T-helper 22 cell (primary cell): ENCODE results near the gene MPC2.
"Not testable (repeated sequence)": the region's sequence is repeated elsewhere in the genome, so short reads cannot be mapped to it uniquely, and the experiment has no call there.

Source experiments
- DNase-seq: peaks from one replicate; pipeline ENCODE4 v3.0.0-alpha.2; 2020; ENCODE audit warnings: low read depth

The MPC2 gene

DNA sequence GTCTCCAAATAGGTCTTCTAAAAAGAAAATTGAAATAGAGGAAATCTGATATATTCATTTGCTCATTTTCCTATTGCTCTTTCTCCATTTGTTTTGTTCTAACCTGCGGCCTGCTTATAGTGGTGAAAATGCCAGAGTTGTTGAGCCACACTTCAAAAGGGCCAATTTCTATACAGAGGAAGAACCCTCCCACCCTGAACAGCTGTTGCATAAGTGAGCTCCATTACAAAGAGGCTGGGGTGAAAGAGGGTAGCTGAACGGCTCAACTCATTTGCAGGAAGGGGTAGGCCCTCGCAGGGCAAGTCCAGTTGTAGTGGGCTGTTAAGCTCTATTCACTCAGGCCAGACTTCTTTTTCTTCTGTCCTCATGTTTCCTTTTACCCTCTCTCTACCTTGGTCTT lies 31.7 kb downstream of the MPC2 start:
- no peak for DNase-seq

DNA sequence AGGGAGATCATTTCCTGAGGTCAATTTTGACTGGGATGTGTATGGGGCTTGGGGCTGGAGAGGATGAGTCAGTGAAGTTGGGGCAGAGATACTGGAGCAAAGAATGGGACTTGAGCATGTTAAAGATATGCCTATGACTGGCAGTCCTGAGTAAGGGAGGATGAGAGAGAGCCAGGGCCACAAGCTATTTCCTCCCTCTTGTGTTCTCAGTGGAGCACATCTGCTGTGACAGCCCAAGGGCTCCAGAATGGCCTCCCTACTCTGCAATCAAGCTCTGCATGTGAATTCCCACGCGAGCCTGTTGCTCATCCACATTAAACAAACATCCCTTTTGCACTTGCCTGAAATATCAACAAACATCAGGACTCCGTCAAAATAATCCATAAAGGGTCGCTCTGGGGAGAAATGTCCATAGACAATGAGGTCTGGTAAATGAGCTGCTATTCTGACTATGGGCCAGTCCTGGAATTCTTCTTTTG lies 32.2 kb downstream of the MPC2 start:
- no peak for DNase-seq

DNA sequence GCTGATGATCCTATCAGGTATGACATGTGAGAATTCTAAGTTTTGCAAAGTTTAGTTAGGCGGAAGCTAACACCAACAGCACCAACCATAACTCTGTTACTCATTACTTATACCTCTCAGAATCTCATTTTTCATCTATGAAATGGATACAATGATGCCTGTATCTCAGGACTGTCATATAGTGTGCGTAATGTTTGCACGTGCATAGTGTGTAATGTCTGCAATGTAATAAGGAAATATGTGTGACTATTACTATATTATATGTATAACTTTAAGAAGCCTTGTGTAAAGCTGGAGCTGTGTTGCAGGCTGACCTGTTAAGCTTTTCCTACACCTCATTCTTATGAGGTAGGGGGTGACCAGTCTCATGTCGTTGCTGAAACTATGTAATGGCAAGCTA lies 36.0 kb downstream of the MPC2 start:
- DNase-seq = no peak

DNA sequence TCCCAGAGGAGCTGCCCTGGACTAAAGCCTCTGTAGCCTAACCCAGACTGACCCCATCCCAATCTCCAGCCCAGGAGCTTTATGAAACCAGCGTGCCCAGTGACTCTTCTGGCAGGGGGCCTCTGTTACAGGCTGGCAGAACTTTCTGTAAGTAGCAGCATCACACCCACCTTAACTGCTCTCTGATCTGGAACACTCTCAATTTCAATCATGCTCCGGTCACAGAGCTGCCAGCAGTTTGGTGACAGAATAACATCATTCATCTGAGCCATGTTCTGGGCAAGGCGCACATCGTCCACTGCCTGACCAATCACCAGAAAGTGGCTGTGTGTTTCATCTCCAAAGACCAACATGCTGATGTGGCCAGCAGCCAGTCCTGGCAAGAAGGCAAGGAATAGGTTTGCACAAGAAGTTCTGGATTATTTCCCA lies 37.6 kb downstream of the MPC2 start:
- no peak for DNase-seq

DNA sequence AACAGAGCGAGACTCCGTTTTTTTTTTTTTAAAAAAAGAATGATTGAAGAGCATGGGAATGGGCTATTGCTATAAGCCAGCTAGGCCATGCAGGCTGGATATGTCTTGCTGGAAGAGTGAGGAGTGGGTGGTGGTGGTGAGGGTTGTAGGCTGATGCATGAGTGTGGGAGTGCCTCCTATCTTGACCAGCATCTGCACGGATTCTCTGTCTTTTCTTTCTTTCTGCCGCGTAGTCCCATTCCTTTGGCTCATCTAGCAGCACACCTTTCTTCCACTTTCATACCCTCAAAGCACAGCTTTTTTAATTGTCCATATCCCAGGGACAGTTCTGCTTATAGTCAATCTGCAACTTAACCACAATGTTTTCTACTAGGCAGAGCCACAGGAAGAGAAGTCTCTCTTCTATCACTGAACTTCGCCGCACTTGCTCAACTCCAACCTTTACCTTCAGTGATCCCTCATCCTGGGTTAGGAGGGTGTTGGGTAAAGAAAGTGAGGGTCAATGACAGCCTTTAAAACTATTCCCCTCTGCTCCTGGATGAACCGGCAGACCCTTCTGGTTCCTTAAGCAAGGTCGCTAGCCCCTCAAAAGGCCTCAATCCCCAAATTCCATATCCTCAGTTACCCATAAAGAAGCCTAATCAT lies 38.2 kb downstream of the MPC2 start:
- DNase-seq = no peak

DNA sequence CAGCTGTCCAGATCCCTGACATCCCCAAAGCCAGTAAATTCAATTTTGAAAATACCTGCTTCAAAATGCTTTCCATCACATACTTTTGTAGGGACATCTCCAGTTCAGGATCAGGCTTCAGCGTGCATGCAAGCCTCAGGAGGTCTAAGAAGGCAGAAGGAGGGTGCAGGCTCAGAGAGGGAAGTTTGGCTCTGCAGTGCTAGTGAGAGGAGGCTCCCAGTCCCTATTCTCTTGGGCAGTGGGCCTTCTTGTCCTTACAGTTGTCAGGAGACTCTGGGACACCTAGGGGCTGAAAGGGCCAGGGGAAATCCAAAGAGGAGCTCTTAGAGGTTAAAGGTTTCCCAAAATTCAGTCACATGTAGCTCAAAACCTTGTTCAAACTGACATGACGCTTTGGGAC lies 43.1 kb downstream of the MPC2 start:
- DNase-seq = no peak

DNA sequence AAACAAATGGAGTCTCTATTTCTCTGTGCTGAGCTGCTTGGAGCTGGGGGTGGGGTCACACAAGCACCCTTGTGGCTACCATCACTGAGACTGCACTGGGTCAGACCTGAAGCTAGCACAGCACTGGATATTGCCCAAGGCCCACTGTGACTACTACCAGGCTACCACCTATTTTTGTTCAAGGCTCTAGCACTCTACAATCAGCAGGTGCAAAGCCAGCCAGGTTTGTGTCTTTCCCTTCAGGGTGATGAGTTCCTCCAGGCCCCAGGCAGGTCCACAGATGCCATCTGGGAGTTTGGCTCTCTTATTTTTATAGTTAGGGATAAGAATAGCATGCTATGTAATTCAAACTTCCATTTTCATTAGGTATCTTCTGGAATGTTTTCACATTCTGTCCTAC lies 46.5 kb downstream of the MPC2 start:
- DNase-seq = no peak

DNA sequence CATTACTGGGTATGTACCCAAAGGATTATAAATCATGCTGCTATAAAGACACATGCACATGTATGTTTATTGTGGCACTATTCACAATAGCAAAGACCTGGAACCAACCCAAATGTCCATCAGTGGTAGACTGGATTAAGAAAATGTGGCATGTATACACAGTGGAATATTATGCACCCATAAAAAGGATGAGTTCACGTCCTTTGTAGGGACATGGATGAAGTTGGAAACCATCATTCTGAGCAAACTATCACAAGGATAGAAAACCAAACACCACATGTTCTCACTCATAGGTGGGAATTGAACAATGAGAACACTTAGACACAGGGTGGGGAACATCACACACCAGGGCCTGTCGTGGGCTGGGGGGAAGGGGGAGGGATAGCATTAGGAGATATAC lies 49.7 kb downstream of the MPC2 start:
- DNase-seq = not testable (repeated sequence)

DNA sequence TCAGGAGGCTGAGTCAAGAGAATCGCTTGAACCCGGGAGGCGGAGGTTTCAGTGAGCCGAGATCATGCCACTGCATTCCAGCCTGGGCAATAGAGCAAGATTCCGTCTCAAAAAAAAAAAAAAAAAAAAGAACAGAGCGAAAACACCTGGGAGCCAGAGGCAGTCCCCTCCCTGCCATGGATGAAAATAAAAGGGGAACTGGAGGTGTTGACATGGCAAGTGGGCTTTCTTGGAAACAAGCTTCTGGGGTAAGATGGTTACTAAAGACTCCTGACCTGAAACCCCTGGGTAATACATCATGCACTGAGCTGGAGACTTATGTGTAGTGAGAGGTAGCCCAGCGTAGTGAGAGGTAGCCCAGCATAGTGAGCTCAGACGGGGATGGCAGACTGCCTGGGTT lies 54.5 kb downstream of the MPC2 start:
- no peak for DNase-seq

DNA sequence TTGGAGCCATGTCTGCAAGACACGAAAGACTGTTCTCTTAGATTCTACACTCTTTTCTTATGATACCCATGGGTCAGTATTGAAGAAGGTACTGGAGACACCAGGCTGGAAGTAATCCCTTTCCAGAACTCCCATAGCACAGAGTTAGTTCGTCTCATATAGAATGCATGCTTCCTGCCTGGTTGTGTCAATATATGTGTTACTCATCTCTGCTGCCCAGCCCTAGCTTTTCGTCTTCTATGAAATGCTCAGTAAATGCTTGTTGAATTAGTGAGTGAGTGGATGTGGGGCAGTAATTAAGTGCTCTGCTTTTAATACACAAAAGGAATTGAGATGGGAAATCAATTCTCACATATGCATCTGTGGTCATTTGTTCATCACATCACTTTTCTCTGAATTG lies 55.1 kb downstream of the MPC2 start:
- no peak for DNase-seq

DNA sequence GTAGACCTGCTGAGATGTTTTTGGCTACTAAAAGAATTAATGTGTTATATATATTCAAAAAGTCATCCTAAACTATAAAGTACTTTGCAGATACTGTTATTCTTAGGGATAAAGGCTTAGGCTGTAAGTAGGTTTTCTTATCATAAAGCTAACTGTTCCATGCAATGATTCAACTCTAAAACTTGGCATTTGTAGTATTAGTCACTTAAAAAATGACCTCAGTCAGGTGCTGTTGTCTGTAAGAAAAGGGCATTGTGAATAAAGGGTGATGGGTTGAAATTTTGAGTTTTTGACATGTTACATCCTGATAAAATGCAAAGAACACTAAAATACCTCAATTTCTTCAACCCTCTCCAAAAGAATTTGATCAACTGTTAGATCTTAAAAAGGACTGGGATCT lies 55.8 kb downstream of the MPC2 start:
- no peak for DNase-seq

DNA sequence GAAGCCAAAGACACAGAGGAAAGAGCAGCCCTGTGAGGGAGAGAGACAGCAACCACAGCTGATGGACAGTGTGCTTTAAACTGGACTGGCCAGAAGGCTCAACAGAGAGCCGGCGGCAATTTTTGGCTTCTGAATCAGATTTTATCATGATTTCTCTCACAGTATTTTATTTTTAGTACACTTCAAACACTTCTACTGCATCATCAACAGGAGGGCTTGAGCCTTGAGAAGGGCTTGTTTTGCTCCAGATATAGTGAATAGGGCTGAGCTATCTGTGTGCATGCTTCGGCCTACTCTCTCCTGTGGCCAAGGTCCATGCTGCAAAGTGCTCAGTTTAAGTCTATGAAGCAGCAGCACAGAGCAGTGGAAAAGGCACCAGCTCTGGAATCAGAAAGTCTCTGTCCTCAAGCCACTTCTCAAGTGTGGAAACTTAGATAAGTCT lies 56.3 kb downstream of the MPC2 start:
- DNase-seq = no peak

DNA sequence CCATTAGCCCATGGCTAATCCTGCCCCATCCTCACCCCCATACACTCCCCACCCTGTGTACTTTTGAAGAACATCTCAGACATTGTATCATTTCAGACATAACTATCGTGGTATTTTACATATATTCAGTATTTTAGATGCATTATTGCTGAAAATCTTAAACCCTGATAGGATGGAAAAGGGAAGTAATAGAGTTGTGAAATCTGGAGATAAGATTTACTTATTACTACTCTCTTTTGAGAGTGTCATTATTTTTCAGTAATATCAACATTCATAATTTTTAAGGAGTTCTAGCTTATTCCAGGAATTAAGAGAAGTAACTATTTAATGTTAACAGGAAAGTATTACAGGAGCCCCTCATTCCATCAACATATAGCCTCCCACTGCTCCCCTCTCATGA lies 57.4 kb downstream of the MPC2 start:
- no peak for DNase-seq

DNA sequence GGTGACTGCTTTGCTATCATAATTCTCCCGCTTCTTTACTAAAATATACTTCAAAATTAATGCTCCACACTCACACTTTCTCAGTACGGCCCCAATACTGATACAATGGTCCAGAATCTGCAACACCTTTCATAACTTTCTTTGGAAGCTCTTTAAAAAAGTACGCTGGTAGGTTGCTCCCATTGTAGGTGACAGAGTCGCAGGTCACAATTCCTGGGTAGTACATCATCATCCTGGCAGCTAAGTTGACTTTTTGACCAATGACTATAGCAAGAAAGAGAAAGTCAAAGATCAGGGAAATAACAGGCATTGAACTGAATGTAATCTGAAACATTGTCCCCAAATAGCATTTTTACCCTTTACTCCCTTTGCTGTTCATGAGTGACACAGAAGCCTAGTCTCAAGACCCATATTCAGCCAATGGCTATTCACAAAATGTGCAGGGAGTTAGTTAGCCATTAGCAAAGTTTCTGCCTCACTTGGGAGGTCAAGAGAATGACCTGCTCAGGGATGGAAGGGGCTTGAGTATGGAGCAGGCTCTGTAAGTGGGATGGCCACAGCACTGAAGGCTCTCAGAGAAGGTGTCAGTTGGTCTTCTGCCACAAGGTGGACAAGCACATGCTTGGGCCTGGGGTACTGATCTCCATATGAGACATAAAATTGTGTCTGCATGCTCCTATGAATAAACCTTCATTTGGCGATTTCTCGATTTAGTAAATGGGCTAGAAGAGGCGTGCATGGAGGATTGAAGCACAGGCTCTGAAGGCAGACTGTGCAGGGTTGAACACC lies 58.3 kb downstream of the MPC2 start:
- no peak for DNase-seq

DNA sequence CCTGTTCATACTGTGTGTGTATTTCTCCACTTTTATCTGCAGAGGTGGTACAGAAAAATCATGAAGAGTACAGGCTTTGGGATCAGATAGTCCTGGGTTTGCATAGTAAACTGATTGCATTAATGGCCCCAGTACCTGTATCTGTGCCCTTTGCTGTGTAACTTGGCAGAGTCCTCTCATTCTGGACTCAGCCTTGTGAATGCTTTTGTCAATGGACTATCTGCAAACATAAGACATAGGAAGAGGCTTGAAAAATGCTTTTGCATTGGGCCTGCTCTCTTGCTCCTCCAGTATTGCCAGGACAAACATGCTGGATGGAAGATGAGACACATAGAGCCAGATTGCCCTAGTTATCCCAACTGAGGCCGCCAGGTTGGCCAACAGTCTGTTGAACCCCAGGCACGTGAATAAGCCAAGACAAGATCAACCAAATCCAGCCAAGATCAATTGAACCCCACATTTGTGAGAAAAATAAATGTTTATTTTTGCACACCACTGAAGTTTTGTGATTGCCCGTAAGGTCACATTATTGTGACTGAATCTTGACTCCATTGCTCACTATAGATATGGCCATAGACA lies 60.2 kb downstream of the MPC2 start:
- no peak for DNase-seq

DNA sequence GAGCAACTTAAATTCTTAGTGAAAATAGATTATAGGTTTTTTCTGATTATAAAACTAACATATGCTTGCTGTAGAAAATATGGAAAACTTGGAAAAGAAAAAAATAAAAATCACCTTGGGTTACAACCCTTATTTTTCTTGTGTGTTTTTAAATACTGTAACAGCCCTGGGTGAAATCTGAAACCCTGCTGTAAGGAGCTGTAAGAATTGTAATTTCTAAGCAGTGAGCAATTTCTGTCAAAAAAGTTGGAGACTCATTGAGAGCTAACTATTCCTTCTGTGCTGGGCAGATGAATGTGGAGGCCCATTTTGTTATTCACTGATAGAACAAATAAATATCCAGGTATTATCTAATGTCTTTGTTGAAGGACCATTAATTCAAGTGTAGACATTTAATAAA lies 65.5 kb downstream of the MPC2 start:
- DNase-seq = no peak

DNA sequence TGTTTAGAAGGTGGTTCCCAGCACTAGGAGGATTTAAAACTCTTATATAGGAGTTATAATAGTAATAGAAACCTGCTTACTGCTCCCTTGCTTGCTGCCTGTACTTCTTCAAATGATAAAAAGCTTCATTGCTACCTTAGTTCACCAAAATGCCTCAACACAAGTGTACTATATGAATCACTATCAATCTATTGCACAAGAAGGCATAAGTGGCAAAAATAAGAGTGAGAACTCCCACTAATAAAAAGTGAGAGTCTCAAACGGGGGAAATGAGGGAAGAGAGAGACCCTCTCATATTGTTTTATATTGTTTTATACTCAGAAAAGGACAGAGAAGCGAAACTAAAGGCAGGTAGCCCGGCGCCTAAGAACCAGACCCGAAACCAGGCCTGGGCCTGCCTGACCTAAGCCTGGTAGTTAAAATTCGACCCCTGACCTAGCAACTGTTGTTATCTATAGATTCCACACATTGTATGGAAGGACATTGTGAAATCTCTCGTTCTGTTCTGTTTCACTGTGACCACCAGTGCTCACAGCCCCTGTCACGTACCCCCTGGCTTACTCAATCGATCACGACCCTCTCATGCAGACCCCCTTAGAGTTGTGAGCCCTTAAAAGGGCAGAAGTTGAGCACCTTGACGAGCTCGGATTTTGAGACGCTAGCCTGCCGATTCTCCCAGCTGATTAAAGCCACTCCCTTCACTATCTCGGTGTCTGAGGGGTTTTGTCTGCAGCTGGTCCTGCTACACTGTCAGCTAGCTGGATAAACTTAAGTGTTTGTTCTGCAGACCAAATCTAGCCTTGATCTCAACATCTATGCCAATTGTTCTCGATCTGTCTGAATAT lies 67.5 kb downstream of the MPC2 start:
- DNase-seq = not testable (repeated sequence)

DNA sequence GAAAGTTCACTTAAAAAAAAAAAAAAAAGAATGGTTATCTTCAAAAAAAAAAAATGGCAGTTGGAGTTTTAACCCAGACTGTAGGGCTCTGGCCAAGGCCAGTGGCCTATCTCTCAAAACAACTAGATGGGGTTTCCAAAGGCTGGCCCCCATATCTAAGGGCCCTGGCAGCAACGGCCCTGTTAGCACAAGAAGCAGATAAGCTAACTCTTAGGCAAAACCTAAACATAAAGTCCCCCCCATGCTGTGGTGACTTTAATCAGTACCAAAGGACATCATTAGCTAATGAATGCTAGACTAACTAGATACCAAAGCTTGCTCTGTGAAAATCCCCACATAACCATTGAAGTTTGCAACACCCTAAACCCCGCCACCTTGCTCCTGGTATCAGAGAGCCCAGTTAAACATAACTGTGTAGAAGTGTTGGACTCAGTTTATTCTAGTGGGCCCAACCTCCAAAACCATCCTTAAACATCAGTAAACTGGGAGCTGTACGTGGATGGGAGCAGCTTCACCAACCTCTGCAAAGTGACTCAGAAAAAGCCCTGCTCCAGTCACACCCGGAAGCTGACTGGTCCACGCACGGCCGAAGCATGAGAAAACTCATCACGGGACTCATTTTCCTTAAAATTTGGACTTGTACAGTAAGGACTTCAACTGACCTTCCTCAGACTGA lies 70.0 kb downstream of the MPC2 start:
- DNase-seq = not testable (repeated sequence)
